ENCODE results near the gene NTSR1.
A peak's percentile ranks its signal among the peaks of the same experiment; 100 is the strongest.

Gene NTSR1

GRCh38 chr20:62801284-62802010, 92.8 kb downstream of the NTSR1 start:
- TF ChIP-seq EZH2phosphoT487 (IDR thresholded peaks at IDR 0.05; ENCODE audit: low read depth) = no peak
- TF ChIP-seq CTCF (IDR thresholded peaks at IDR 0.05; ENCODE audit: low read depth, low read length) = no peak
- Histone ChIP-seq H3K36me3 (replicated peaks; ENCODE audit: low read depth, low read length) (peaks cover 52% of the 10 kb centered on the region), H2AFZ (ENCODE audit: low read depth, low read length) (no peak overlapping the region), H3K9me3 (ENCODE audit: insufficient read depth, low read length) (no peaks in the 10 kb centered on the region), H3K79me2 (ENCODE audit: low read length) (peaks cover 27% of the 10 kb centered on the region), H3K27me3 (ENCODE audit: low read depth, low read length) (no peaks in the 10 kb centered on the region), H3K4me3 (ENCODE audit: low read length) (no peak overlapping the region), H3K4me1 (ENCODE audit: low read length) (peaks cover 22% of the 10 kb centered on the region), H3K9ac (ENCODE audit: low read length) (no peak overlapping the region), H4K20me1 (ENCODE audit: insufficient read depth, low read length) (peaks cover 19% of the 10 kb centered on the region), H3K27ac (ENCODE audit: low read length) (no peak overlapping the region), H3K4me2 (ENCODE audit: low read length) (no peak overlapping the region)

GRCh38 chr20:62802026-62802712, 93.5 kb downstream of the NTSR1 start:
- Histone ChIP-seq H3K9ac (ENCODE audit: low read length) (no peak overlapping the region), H3K79me2 (ENCODE audit: low read length) (peaks cover 30% of the 10 kb centered on the region), H3K9me3 (ENCODE audit: insufficient read depth, low read length) (no peaks in the 10 kb centered on the region), H3K4me2 (ENCODE audit: low read length) (no peak overlapping the region), H3K27ac (ENCODE audit: low read length) (no peak overlapping the region), H3K4me1 (ENCODE audit: low read length) (peaks cover 26% of the 10 kb centered on the region), H4K20me1 (ENCODE audit: insufficient read depth, low read length) (peaks cover 24% of the 10 kb centered on the region), H3K4me3 (ENCODE audit: low read length) (no peak overlapping the region), H2AFZ (ENCODE audit: low read depth, low read length) (no peak overlapping the region), H3K27me3 (ENCODE audit: low read depth, low read length) (no peaks in the 10 kb centered on the region), H3K36me3 (replicated peaks; ENCODE audit: low read depth, low read length) (peaks cover 59% of the 10 kb centered on the region)
- TF ChIP-seq CTCF (IDR thresholded peaks at IDR 0.05; ENCODE audit: low read depth, low read length) = no peak
- no peak for TF ChIP-seq EZH2phosphoT487 (IDR thresholded peaks at IDR 0.05; ENCODE audit: low read depth)

GRCh38 chr20:62804021-62804626, 95.5 kb downstream of the NTSR1 start:
- peak overlapping the region; percentile 99 for H3K4me3 ChIP-seq (ENCODE audit: low read length)
- peak overlapping the region; percentile 79 for H3K4me2 ChIP-seq (ENCODE audit: low read length)
- H3K36me3 ChIP-seq (replicated peaks; ENCODE audit: low read depth, low read length) = peaks cover 54% of the 10 kb centered on the region
- H3K79me2 ChIP-seq (ENCODE audit: low read length) = peaks cover 41% of the 10 kb centered on the region
- peak overlapping the region; percentile 63 for H2AFZ ChIP-seq (ENCODE audit: low read depth, low read length)
- no peaks in the 10 kb centered on the region for H3K9me3 ChIP-seq (ENCODE audit: insufficient read depth, low read length)
- no peaks in the 10 kb centered on the region for H3K27me3 ChIP-seq (ENCODE audit: low read depth, low read length)
- peaks cover 28% of the 10 kb centered on the region for H4K20me1 ChIP-seq (ENCODE audit: insufficient read depth, low read length)
- peak overlapping the region; percentile 65 for H3K9ac ChIP-seq (ENCODE audit: low read length)
- peaks cover 32% of the 10 kb centered on the region for H3K4me1 ChIP-seq (ENCODE audit: low read length)
- TF ChIP-seq CTCF (IDR thresholded peaks at IDR 0.05; ENCODE audit: low read depth, low read length) = no peak; the same call in none of the 2 replicates
- no peak for TF ChIP-seq EZH2phosphoT487 (IDR thresholded peaks at IDR 0.05; ENCODE audit: low read depth)
- peak overlapping the region; percentile 29 for H3K27ac ChIP-seq (ENCODE audit: low read length)

GRCh38 chr20:62804627-62805154, 96.1 kb downstream of the NTSR1 start, which contains the start of gene OGFR:
TSS of gene OGFR (plus strand) at chr20:62804835. CDS start at chr20:62804860, 25 bp downstream.
- H3K79me2 ChIP-seq (ENCODE audit: low read length) = peaks cover 44% of the 10 kb centered on the region
- peaks cover 32% of the 10 kb centered on the region for H3K4me1 ChIP-seq (ENCODE audit: low read length)
- H3K27me3 ChIP-seq (ENCODE audit: low read depth, low read length) = no peaks in the 10 kb centered on the region
- no peaks in the 10 kb centered on the region for H3K9me3 ChIP-seq (ENCODE audit: insufficient read depth, low read length)
- H2AFZ ChIP-seq (ENCODE audit: low read depth, low read length) = peak within 1 kb of the TSS; percentile 63
- H3K4me3 ChIP-seq (ENCODE audit: low read length) = peak within 1 kb of the TSS; percentile 99
- H3K9ac ChIP-seq (ENCODE audit: low read length) = peak within 1 kb of the TSS; percentile 88
- H3K36me3 ChIP-seq (replicated peaks; ENCODE audit: low read depth, low read length) = peaks cover 54% of the 10 kb centered on the region
- H3K27ac ChIP-seq (ENCODE audit: low read length) = peak within 1 kb of the TSS; percentile 70
- peaks cover 34% of the 10 kb centered on the region for H4K20me1 ChIP-seq (ENCODE audit: insufficient read depth, low read length)
- H3K4me2 ChIP-seq (ENCODE audit: low read length) = peak within 1 kb of the TSS; percentile 100
- no peak for TF ChIP-seq EZH2phosphoT487 (IDR thresholded peaks at IDR 0.05; ENCODE audit: low read depth)
- no peak for TF ChIP-seq CTCF (IDR thresholded peaks at IDR 0.05; ENCODE audit: low read depth, low read length)

Measured in OCI-LY3 (cell line).